ENCODE data around the gene PRKAR2A. TPM values are rescaled to one million over a fixed set of nuclear protein-coding genes. Genes with fewer than 3 reads are reported as not detected.
"Not testable (repeated sequence)": the region's sequence is repeated elsewhere in the genome, so short reads cannot be mapped to it uniquely, and the experiment has no call there.

The PRKAR2A gene
- total RNA-seq, 4 donors from 2014 or later: 26.9 to 77.1 (median 46.2) TPM

DNA sequence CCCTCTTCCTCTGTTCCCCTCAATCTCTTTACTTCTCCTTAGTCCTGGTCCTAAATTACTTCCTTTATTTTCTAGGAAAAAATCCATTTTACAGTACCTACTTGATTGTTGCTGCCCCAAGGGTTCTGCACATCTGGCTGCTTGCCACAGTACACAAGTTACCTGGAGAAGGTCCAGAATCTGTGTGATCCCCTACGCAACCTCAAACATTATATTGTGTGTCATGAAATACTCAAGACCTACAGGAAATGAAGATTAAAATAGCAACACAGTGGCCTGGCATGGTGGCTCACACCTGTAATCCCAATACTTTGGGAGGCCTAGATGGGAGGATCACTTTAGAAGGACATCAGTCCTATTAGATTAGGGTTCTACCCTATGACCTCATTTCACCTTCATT, 48.7 kb downstream of the PRKAR2A start:
- Histone ChIP-seq H3K36me3 (no peaks in the 10 kb centered on the region), H3K27me3 (no peaks in the 10 kb centered on the region), H3K4me1 (no peaks in the 10 kb centered on the region), H3K9me3 (no peaks in the 10 kb centered on the region), H3K27ac (no peak overlapping the region), H3K4me3 (replicated peaks in 1 of 3) (no peak overlapping the region)
- TF ChIP-seq POLR2A (IDR thresholded peaks at IDR 0.05): no peak
- TF ChIP-seq, protein P1, sequence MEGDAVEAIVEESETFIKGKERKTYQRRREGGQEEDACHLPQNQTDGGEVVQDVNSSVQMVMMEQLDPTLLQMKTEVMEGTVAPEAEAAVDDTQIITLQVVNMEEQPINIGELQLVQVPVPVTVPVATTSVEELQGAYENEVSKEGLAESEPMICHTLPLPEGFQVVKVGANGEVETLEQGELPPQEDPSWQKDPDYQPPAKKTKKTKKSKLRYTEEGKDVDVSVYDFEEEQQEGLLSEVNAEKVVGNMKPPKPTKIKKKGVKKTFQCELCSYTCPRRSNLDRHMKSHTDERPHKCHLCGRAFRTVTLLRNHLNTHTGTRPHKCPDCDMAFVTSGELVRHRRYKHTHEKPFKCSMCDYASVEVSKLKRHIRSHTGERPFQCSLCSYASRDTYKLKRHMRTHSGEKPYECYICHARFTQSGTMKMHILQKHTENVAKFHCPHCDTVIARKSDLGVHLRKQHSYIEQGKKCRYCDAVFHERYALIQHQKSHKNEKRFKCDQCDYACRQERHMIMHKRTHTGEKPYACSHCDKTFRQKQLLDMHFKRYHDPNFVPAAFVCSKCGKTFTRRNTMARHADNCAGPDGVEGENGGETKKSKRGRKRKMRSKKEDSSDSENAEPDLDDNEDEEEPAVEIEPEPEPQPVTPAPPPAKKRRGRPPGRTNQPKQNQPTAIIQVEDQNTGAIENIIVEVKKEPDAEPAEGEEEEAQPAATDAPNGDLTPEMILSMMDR (IDR thresholded peaks at IDR 0.05): no peak
- intact Hi-C loops (cut with DNase I): no loop called here
- WGBS, 2 donors: 64 to 83% methylated on average over 1 of the region's 1 CpG
- peak; percentile 9 to 16 for DNase-seq

DNA sequence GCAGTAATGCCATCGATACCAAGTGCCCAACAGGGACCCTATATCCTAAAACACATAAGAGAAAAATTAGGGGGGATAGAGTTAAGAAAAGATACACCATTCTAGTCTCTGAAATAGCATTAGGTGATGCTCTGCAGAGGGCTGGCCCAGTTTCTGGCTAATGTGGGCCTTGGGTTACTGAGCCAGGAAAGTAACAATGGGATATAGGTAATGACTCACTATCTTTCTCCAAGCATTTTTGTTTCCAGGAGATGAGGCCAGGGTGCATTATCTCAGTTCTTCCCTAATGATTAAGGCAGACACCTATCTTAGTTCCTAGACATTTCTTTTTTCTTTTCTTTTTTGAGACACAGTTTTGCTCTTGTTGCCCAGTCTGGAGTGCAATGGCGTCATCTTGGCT, 50.0 kb downstream of the PRKAR2A start:
- 97 to 98% methylated on average over 2 of the region's 2 CpGs for WGBS, 2 donors
- H3K36me3 ChIP-seq: peaks cover 0 to 3% of the 10 kb centered on the region in 2 donors
- H3K27me3 ChIP-seq: no peaks in the 10 kb centered on the region
- no peak overlapping the region for H3K4me3 ChIP-seq (replicated peaks in 1 of 3)
- H3K9me3 ChIP-seq: no peaks in the 10 kb centered on the region
- TF ChIP-seq POLR2A (IDR thresholded peaks at IDR 0.05): no peak
- TF ChIP-seq, protein P1 (IDR thresholded peaks at IDR 0.05): no peak
- no peak overlapping the region for H3K27ac ChIP-seq
- no peak for DNase-seq
- intact Hi-C loops (cut with DNase I): no loop called here
- no peaks in the 10 kb centered on the region for H3K4me1 ChIP-seq

- TF ChIP-seq, protein P1 (IDR thresholded peaks at IDR 0.05): no peak
- TF ChIP-seq POLR2A (IDR thresholded peaks at IDR 0.05): no peak
- no peaks in the 10 kb centered on the region for H3K9me3 ChIP-seq
- intact Hi-C loops (cut with DNase I): no loop called here
- peaks cover 0 to 3% of the 10 kb centered on the region in 2 donors for H3K36me3 ChIP-seq
- no peaks in the 10 kb centered on the region for H3K4me1 ChIP-seq
- no peak overlapping the region for H3K4me3 ChIP-seq (replicated peaks in 1 of 3)
- WGBS, 2 donors: 79 to 80% methylated on average over 7 of the region's 7 CpGs
- peak in 1 of 2 donors; percentile 6 for DNase-seq
- H3K27me3 ChIP-seq: no peaks in the 10 kb centered on the region
- H3K27ac ChIP-seq: no peak overlapping the region
These were observed 51.5 kb downstream of the PRKAR2A start for GRCh38 chr3:48795997-48796732.

GRCh38 chr3:48793484-48793883, 54.2 kb downstream of the PRKAR2A start:
- H3K9me3 ChIP-seq; H3K27ac ChIP-seq; H3K27me3 ChIP-seq; H3K4me3 ChIP-seq (replicated peaks in 1 of 3); H3K36me3 ChIP-seq; DNase-seq; H3K4me1 ChIP-seq; intact Hi-C loops (cut with DNase I): not testable (repeated sequence)
- WGBS, 2 donors: 98 to 100% methylated on average over 2 of the region's 2 CpGs

DNA sequence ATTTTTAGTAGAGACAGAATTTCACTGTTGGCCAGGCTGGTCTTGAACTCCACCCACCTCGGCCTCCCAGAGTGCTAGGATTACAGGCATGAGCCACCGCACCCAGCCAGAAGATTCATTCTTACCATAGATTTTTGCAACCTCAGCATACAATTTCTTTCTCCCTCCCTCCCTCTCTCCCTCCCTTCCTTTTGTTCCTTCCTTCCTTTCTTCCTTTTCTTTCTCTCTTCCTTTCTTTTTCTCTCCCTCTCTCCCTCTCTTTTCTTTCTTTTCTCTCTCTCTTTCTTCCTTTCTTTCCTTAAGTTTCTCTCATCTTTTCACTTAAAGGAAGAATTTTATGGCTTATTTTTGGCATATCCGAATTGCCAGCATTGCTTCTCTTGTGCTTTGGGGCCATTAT, 58.0 kb downstream of the PRKAR2A start:
- no peak for DNase-seq
- H3K4me3 ChIP-seq (replicated peaks in 1 of 3): no peak overlapping the region
- no peak overlapping the region for H3K27ac ChIP-seq
- H3K4me1 ChIP-seq: no peaks in the 10 kb centered on the region
- WGBS, 2 donors: 95 to 96% methylated on average over 3 of the region's 3 CpGs
- peaks cover 0 to 3% of the 10 kb centered on the region in 2 donors for H3K36me3 ChIP-seq
- intact Hi-C loops (cut with DNase I): no loop called here
- H3K27me3 ChIP-seq: no peaks in the 10 kb centered on the region
- H3K9me3 ChIP-seq: no peaks in the 10 kb centered on the region
- TF ChIP-seq, protein P1 (IDR thresholded peaks at IDR 0.05): no peak
- no peak for TF ChIP-seq POLR2A (IDR thresholded peaks at IDR 0.05)
